SU-DHL-6 (cell line): ENCODE data around the gene SH3RF3.

Experiments used
- CTCF ChIP-seq: fragments of 200-600 bp; sonication (generic); IDR thresholded peaks from one replicate; pipeline ENCODE4 v1.5.1; 2017; ENCODE audit warnings: antibody characterized with exemption, mild to moderate bottlenecking, low read length, moderate library complexity; ENCODE audit not compliant: insufficient read depth, poor library complexity, severe bottlenecking
- EZH2phosphoT487 ChIP-seq: fragments of 200-600 bp; sonication (generic), shearing (Covaris generic); conservative IDR thresholded peaks from 2 replicates; pipeline ENCODE4 v1.6.1; 2018; ENCODE audit warnings: mild to moderate bottlenecking, antibody characterized with exemption, low read length, moderate library complexity, mixed read lengths

GRCh38 chr2:109244750-109245382, 115.9 kb downstream of the SH3RF3 start:
- TF ChIP-seq CTCF = no peak
- TF ChIP-seq EZH2phosphoT487 = no peak
